ENCODE measurements around the gene GORASP1. TPM values are rescaled to one million over a fixed set of nuclear protein-coding genes. Genes with fewer than 3 reads are reported as not detected.

The GORASP1 gene
- total RNA-seq, 1 donor from 2014 or later, result 55.8 TPM

DNA sequence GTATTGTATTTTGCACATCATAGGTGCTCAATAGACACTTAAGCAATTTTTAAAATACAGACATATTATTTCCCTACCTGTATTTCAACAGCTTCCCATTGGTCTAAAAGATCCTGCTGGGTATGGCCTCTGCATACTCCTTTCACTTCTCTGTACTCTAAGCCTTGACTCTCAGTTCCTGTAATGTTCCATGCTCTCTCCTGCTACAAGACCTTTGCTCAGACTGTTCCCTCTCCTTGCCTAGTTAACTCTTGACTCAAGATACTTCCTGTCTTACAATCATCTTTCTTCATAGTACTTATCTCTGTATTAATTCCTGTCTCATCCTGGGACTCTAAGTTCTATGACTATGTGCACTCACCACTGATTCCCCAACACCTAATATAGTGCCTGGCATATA lies 57.4 kb downstream of the GORASP1 start:
- intact Hi-C loops (cut with DNase I), result no loop called here
- no peak for DNase-seq (ENCODE audit: low spot score)
- ATAC-seq, result no peak

Small RNA genes lying within 50 kb of the gene (microRNA-seq; reads per million reads assigned to microRNA genes)
- not detected for gene MIR6822

Other genes with a start within 250 kb of the GORASP1 start
- gene SCN11A, start 55.7 kb downstream of the GORASP1 start, total RNA-seq, result 0.71 TPM
- 49.1 TPM for gene WDR48, start 55.6 kb downstream of the GORASP1 start, total RNA-seq
- 13.4 TPM for gene TTC21A, start 53 bp upstream of the GORASP1 start, total RNA-seq
- 51.7 TPM for gene CSRNP1, start 46.0 kb upstream of the GORASP1 start, total RNA-seq
- 0.04 TPM for gene XIRP1, start 85.0 kb upstream of the GORASP1 start, total RNA-seq
- gene CX3CR1, start 172.4 kb upstream of the GORASP1 start, total RNA-seq, result 18.5 TPM
- gene CCR8, start 222.1 kb upstream of the GORASP1 start, total RNA-seq, result not detected

All from sciatic nerve (tissue), 2 donors.